OCI-LY3 (cell line): ENCODE measurements around the gene SYNDIG1.

Experiments
- EZH2phosphoT487 ChIP-seq: fragments of 200-600 bp; shearing (Covaris generic); IDR thresholded peaks from 2 replicates; pipeline ENCODE4 v1.6.1; 2018; ENCODE audit warnings: antibody characterized with exemption, mixed run types, low read depth
- TF ChIP-seq, protein P1 (sequence below): fragments of 200-600, 300-600 bp; sonication (generic); IDR thresholded peaks from 2 replicates; pipeline ENCODE4 v1.5.1; 2014; ENCODE audit warnings: antibody characterized with exemption, low read length, low read depth

- TF ChIP-seq, protein P1, sequence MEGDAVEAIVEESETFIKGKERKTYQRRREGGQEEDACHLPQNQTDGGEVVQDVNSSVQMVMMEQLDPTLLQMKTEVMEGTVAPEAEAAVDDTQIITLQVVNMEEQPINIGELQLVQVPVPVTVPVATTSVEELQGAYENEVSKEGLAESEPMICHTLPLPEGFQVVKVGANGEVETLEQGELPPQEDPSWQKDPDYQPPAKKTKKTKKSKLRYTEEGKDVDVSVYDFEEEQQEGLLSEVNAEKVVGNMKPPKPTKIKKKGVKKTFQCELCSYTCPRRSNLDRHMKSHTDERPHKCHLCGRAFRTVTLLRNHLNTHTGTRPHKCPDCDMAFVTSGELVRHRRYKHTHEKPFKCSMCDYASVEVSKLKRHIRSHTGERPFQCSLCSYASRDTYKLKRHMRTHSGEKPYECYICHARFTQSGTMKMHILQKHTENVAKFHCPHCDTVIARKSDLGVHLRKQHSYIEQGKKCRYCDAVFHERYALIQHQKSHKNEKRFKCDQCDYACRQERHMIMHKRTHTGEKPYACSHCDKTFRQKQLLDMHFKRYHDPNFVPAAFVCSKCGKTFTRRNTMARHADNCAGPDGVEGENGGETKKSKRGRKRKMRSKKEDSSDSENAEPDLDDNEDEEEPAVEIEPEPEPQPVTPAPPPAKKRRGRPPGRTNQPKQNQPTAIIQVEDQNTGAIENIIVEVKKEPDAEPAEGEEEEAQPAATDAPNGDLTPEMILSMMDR = no peak
- no peak for TF ChIP-seq EZH2phosphoT487
Observed at GRCh38 chr20:24630486-24631172, 161.2 kb downstream of the SYNDIG1 start.
